Gastroesophageal sphincter (tissue), 3 donors: Measurements from ENCODE around the gene KRTAP10-1.

ENCODE experiments used
- CTCF ChIP-seq, 4 experiments: fragments of 200-600 bp in 2 of 4; fragments of 450-650 bp in 2 of 4; sonication (generic) in 1 of 4; IDR thresholded peaks; one replicate each; pipeline ENCODE4 v1.5.1; 2017 to 2019; ENCODE audit warnings: antibody characterized with exemption in 4 of 4, mild to moderate bottlenecking in 2 of 4, moderate library complexity in 2 of 4
- POLR2A ChIP-seq, 2 donors: fragments of 450-650 bp; IDR thresholded peaks; one replicate each; pipeline ENCODE4 v1.6.1; 2017; ENCODE audit warnings: antibody characterized with exemption in 2 of 2, mild to moderate bottlenecking in 2 of 2, moderate library complexity in 1 of 2
- POLR2AphosphoS5 ChIP-seq: sonication (generic); formaldehyde crosslinking; IDR thresholded peaks from one replicate; pipeline ENCODE4 v1.6.1; 2017; ENCODE audit warnings: antibody characterized with exemption

GRCh38 chr21:44564886-44565598 is 25.0 kb upstream of the KRTAP10-1 start:
- TF ChIP-seq CTCF (IDR thresholded peaks at IDR 0.05) (no peak), POLR2AphosphoS5 (no peak), POLR2A (IDR thresholded peaks at IDR 0.05) (no peak)
